Measurements from ENCODE around the gene SLC4A1. TPM values are rescaled to one million over a fixed set of nuclear protein-coding genes. Genes with fewer than 3 reads are reported as not detected.

The SLC4A1 gene
- polyA plus RNA-seq, 1 of the 3 experiments (the other 2 are of a cell fraction): not detected

GRCh38 chr17:44217738-44218343 is 50.1 kb downstream of the SLC4A1 start:
- Histone ChIP-seq H3K27ac (ENCODE audit: low read depth in 2 of 2, low read length in 1 of 2) (peak overlapping the region; percentile 84), H4K20me1 (ENCODE audit: insufficient read depth) (peaks cover 31% of the 10 kb centered on the region), H3K9me3 (no peaks in the 10 kb centered on the region), H3K4me1 (ENCODE audit: control insufficient read depth in 1 of 2, insufficient read depth in 2 of 2, low read depth in 1 of 2, low read length in 1 of 2) (peaks cover 13 to 18% of the 10 kb centered on the region in 2 experiments), H3K79me2 (ENCODE audit: insufficient read depth) (peaks cover 54% of the 10 kb centered on the region), H3F3A (replicated peaks; ENCODE audit: insufficient read depth) (peaks cover 22% of the 10 kb centered on the region), H2AFZ (ENCODE audit: low read depth) (no peak overlapping the region), H3K4me3 (ENCODE audit: low read depth in 2 of 2, low read length in 1 of 2) (peak overlapping the region; percentile 54 to 70), H3K9ac (peak overlapping the region; percentile 93), H3K36me3 (replicated peaks in 1 of 2; ENCODE audit: control insufficient read depth in 1 of 2, insufficient read depth in 2 of 2, low read length in 1 of 2) (peaks cover 29 to 42% of the 10 kb centered on the region in 2 experiments), H3K4me2 (peak overlapping the region; percentile 95), H3K27me3 (ENCODE audit: insufficient read depth) (no peaks in the 10 kb centered on the region), H3K9me2 (no peaks in the 10 kb centered on the region)
- TF ChIP-seq MEF2A (IDR thresholded peaks at IDR 0.05; ENCODE audit: borderline replicate concordance, low read depth) (no peak), RFX5 (IDR thresholded peaks at IDR 0.05; ENCODE audit: low read length) (no peak), USF1 (IDR thresholded peaks at IDR 0.05; ENCODE audit: borderline replicate concordance, low read depth) (no peak), FOXM1 (IDR thresholded peaks at IDR 0.05; ENCODE audit: low read depth) (no peak), ZBTB33 (IDR thresholded peaks at IDR 0.05; ENCODE audit: borderline replicate concordance, low read depth) (no peak), POLR2AphosphoS5 (IDR thresholded peaks at IDR 0.05; ENCODE audit: low read depth, low read length) (no peak), EP300 (IDR thresholded peaks at IDR 0.05; ENCODE audit: borderline replicate concordance in 1 of 2, low read depth in 1 of 2, low read length in 1 of 2) (no peak), GABPA (IDR thresholded peaks at IDR 0.05; ENCODE audit: low read depth) (no peak), RXRA (IDR thresholded peaks at IDR 0.05; ENCODE audit: borderline replicate concordance, low read depth) (no peak), GATA2 (CRISPR knock-in tag; IDR thresholded peaks at IDR 0.05) (no peak), NFIC (IDR thresholded peaks at IDR 0.05; ENCODE audit: borderline replicate concordance) (no peak)
- CTCF ChIA-PET: interaction anchor here (1.0 to 5.7 kb wide), 12 partner anchors 8 to 734 kb away, joined by 3 to 61 read pairs (median 5); partner anchors contain the start of genes ATXN7L3, DHX8, FAM171A2 and RUNDC3A
- WGBS (ENCODE audit: low lambda C conversion rate): 13% methylated on average over 7 of the region's 10 CpGs
- POLR2A ChIA-PET: interaction anchor here (1.5 to 2.3 kb wide), 2 partner anchors 14 to 102 kb away, joined by 9 read pairs; no protein-coding TSS in a partner anchor
- DNase-seq: no peak

GRCh38 chr17:44216694-44217093 is 51.2 kb downstream of the SLC4A1 start:
- Histone ChIP-seq H3K27me3 (ENCODE audit: insufficient read depth) (no peaks in the 10 kb centered on the region), H3K27ac (ENCODE audit: low read depth in 2 of 2, low read length in 1 of 2) (no peak overlapping the region), H3K9me3 (no peaks in the 10 kb centered on the region), H3K4me3 (ENCODE audit: low read depth in 2 of 2, low read length in 1 of 2) (no peak overlapping the region; a peak in 1 of 4 replicates), H3K4me1 (ENCODE audit: control insufficient read depth in 1 of 2, insufficient read depth in 2 of 2, low read depth in 1 of 2, low read length in 1 of 2) (peaks cover 12% of the 10 kb centered on the region in 2 experiments; a peak in 3 of 4 replicates), H3K9me2 (no peaks in the 10 kb centered on the region), H3K79me2 (ENCODE audit: insufficient read depth) (peaks cover 52% of the 10 kb centered on the region), H3F3A (replicated peaks; ENCODE audit: insufficient read depth) (peaks cover 10% of the 10 kb centered on the region), H3K4me2 (peak overlapping the region; percentile 95; the same call in 1 of the 2 replicates), H4K20me1 (ENCODE audit: insufficient read depth) (peaks cover 31% of the 10 kb centered on the region), H3K36me3 (replicated peaks in 1 of 2; ENCODE audit: control insufficient read depth in 1 of 2, insufficient read depth in 2 of 2, low read length in 1 of 2) (peaks cover 28 to 45% of the 10 kb centered on the region in 2 experiments), H3K9ac (no peak overlapping the region), H2AFZ (ENCODE audit: low read depth) (no peak overlapping the region)
- POLR2A ChIA-PET: interaction anchor here (0.5 to 2.3 kb wide), 3 partner anchors 13 to 108 kb away, joined by 3 to 9 read pairs (median 9); no protein-coding TSS in a partner anchor
- CTCF ChIA-PET: interaction anchor here (0.6 to 5.7 kb wide), 7 partner anchors 10 to 134 kb away, joined by 3 to 61 read pairs (median 6); partner anchors contain the start of genes ATXN7L3 and GRN
- DNase-seq: no peak
- 94% methylated on average over 5 of the region's 5 CpGs for WGBS (ENCODE audit: low lambda C conversion rate)
- no peak for TF ChIP-seq YY1 (IDR thresholded peaks at IDR 0.05; ENCODE audit: low read depth)
- no peak for TF ChIP-seq RAD21 (IDR thresholded peaks at IDR 0.05; ENCODE audit: low read length)
- no peak for TF ChIP-seq EP300 (IDR thresholded peaks at IDR 0.05; ENCODE audit: borderline replicate concordance in 1 of 2, low read depth in 1 of 2, low read length in 1 of 2)
- TF ChIP-seq ZBTB33 (IDR thresholded peaks at IDR 0.05; ENCODE audit: borderline replicate concordance, low read depth): no peak
- no peak for TF ChIP-seq TAF1 (IDR thresholded peaks at IDR 0.05; ENCODE audit: borderline replicate concordance, low read depth, low read length)
- no peak for TF ChIP-seq SIN3A (IDR thresholded peaks at IDR 0.05; ENCODE audit: borderline replicate concordance, low read depth, low read length)
- TF ChIP-seq IRF3 (IDR thresholded peaks at IDR 0.05; ENCODE audit: low read depth, low read length): no peak
- TF ChIP-seq TEAD4 (IDR thresholded peaks at IDR 0.05; ENCODE audit: borderline replicate concordance, insufficient read depth): no peak
- no peak for TF ChIP-seq ELF1 (IDR thresholded peaks at IDR 0.05)
- no peak for TF ChIP-seq EZH2phosphoT487 (IDR thresholded peaks at IDR 0.05; ENCODE audit: borderline replicate concordance, low read depth)
- TF ChIP-seq JUND (IDR thresholded peaks at IDR 0.05): no peak
